Ureter (tissue), 1 donor: ENCODE measurements around the gene RPRD1B. TPM values are rescaled to one million over a fixed set of nuclear protein-coding genes. Genes with fewer than 3 reads are reported as not detected.

Experiments
- DNase-seq: peaks from one replicate; pipeline ENCODE4 v3.0.0-alpha.2; 2020; ENCODE audit warnings: low spot score
- total RNA-seq: library from RNA; stranded (reverse); gene quantifications from one replicate; pipeline ENCODE4 v1.2.4, GENCODE V29; 2023
- donor health status: DM: yes; HTN: yes; CAD: no.

RPRD1B gene, protein sequence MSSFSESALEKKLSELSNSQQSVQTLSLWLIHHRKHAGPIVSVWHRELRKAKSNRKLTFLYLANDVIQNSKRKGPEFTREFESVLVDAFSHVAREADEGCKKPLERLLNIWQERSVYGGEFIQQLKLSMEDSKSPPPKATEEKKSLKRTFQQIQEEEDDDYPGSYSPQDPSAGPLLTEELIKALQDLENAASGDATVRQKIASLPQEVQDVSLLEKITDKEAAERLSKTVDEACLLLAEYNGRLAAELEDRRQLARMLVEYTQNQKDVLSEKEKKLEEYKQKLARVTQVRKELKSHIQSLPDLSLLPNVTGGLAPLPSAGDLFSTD
- total RNA-seq: 61.3 TPM

DNA sequence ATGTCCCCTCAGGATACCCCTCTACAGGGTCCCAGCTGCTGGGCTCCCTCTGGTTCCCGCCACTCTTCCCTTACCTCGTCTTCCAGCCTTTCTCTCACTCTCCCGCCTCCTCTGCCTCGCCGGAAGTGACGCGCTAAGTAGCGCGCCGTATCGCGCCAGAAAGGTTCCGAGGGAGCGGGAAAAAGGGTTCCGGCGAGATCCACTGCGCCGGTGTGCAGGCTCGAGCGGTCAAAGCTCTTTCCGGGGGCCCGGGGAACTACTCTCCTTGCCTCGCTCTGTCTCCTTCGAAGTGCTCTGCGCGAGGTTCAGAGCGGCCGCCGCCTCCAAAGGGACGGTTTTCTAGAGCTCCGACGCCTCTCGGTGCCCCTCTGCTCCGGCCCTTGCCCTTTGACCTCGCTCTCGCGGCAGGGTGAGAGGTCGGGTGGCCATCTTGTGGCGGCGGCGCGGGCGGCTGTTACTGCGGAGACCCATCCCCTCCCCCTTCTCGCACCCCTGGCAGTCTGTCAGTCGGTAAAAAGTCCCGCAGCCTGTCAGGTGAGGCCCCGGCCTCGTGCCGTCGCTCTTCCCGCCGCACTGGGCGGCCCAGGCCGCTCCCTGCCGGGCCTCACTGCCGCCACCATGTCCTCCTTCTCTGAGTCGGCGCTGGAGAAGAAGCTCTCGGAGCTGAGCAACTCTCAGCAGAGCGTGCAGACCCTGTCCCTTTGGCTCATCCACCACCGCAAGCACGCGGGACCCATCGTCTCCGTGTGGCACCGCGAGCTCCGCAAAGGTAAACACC lies at the start of gene RPRD1B, which contains the start of gene TTI1:
RPRD1B (plus strand) TSS at position 417 of the 778 bp plus-strand sequence; CDS start at position 619, 202 bp downstream.
TTI1 (minus strand) TSS at position 127 of the 778 bp plus-strand sequence. CDS start 19,640 bp downstream, outside the sequence.
- DNase-seq: peak; percentile 93

DNA sequence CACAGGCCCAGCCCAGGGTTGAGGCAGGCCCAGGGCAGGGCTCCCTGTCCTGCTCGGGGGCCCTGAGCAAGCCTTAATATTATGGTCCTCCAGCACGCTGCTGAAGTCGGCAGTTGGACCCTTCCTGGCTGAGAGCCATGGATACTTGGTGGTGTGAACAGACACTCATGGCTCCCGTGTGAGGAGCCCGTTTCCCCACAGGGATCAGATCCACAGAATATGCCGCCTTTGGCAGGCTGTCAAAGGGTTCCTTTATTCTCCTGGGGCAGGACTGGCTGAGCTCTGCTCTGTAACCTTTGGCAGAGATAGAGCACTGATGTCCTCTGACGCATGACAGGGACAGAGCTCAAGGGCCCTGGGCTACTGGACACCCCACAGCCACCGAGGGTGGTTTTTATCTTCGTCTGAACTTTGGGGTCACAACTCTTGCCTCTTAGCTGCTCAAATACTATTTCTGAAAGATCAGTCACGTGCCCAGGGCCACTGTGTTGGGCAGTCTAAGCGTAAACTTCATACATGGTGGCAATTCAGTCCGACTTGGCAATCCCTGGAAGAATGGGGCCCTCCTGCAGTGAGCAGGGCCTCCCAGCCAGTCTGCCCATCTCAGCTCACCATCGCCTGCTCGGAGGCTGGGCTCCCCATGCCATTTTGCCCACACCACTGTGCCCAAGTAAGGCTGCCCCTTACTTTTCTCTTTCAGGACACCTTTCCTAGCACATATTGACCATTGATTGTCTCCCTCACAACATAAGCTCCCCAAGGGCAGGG lies 49.3 kb upstream of the RPRD1B start:
- no peak for DNase-seq

DNA sequence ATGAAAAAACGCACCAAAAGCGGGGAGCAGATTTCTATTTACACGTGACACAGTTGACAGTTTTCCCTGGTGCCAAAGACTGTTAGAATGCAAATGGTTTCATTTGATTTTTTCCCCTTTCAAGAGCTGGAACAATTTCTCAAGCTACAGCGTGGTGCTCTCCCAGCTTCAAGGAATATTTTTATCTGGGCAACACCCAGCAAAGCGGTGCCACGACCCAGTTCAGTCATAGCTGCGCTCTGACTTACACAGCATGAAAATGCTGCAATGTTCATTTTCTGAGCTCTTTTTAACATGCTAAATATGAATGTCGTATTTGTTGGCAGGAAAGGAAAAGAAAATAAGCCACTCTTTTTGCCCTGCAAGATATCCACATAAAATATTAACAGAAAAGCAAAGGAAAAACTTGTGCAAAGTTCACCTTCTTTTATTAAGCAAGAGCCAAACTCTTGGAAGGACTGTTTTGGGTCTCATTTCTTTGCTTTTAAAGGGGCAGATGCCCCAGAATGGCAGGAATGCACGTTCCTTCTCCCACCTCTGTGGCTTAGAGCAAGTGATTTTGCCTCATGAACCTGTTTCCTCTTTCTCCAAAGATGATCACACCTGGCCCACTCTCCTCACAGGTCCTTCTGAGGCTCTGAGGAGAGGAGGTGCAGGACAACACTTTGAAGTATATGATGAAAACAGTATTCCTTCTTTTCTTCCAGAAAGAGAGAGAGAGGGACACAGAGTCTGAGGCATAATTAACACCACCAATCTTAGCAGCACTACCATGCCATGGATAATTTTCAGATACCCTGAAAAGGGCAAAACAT lies 47.3 kb upstream of the RPRD1B start:
- no peak for DNase-seq

DNA sequence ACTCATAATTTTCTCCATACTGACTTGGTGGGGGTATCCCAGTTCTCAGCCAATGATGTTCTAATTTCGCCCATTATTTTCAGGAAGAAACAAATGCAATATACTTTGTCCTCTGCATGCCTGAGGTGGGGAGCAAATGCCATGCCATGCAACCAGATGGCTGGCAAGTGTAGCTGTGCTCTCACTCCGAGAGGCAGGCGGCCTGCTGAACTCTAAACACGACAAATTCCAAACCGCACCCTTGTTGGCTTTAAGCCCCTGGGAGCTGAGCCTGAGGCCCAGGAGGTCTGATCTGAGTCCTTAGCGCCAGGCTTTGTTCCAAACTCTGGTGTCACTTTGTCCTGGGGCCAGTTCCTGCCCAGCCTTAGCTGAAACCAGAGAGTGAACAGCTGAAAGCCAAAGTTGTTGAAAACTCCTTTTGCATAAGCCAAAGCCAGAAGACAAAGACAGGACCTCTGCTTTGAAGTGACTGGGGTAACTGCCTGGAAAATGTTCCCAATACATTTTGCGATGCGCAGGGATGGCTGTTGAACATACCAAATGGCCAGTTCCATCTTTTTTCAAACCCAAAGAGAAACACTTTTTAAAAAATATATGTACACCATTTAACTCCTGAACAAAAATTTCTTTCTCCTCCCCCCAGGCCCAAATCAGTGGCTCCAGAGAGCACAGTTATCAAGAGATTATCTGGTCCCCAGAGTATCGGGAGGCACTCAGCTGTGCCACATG lies 46.5 kb upstream of the RPRD1B start:
- DNase-seq: peak; percentile 68

DNA sequence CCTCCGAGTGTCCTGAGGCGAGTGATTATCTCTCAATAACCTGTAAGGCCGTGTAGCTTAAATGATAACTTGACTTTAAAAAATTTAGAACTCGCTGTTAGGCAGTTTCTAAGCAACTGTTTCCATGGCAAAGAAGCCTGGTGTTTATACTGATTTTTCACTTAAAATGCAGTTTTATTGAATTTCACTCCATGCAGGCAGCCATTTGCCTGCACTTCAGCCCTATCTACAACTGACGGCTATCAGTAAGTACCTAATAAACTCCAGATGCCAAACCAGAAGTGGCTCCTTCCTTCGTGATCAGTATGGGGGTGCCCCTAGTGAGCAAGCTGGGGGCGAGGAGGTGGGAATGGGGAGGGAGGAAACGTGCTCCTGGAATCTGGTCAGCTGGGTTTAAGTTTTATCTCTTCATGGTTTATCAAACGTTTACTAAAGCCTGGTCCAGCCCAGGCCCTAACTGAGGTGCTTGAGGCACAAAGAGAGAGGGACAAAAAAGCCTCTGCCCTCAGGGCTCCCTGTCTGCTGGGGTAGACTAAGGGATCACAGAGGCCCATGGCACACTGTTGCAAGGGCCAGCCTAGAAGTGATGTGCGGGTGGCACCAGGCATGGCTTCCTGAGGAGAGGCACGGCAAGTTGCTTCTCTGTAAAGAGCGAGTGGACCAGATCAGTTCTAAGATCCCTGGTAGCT lies 45.8 kb upstream of the RPRD1B start:
- no peak for DNase-seq

DNA sequence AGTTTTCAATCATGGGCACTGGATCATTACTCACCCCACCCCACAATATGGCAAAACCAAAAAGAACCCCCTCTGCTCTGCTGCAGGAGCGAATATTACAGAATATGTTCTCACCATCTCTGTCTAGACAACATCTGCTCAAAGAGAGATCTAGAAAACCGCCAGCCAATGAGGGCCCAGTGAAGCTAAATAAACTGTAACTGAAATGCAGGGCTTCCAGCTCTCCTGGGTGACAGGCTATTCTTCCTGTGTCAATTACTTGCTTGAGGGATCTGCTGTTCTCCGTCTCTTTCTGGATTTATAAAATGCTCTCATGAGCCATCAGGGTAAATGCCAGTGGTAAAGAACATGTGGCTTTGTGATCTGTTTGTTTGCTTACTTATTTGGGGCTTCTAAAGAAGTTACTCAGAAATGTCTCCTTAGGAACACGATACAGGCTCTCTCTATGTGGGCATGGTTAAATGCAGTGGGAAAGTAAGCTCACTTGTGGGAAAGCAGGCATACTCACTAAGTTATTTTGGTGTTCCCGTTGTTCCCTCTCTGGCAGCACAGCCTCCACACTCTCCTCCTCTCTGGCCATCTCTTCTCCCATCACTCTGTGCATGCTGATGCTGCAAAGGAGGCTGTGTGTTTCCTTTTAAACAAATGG lies 45.1 kb upstream of the RPRD1B start:
- no peak for DNase-seq

DNA sequence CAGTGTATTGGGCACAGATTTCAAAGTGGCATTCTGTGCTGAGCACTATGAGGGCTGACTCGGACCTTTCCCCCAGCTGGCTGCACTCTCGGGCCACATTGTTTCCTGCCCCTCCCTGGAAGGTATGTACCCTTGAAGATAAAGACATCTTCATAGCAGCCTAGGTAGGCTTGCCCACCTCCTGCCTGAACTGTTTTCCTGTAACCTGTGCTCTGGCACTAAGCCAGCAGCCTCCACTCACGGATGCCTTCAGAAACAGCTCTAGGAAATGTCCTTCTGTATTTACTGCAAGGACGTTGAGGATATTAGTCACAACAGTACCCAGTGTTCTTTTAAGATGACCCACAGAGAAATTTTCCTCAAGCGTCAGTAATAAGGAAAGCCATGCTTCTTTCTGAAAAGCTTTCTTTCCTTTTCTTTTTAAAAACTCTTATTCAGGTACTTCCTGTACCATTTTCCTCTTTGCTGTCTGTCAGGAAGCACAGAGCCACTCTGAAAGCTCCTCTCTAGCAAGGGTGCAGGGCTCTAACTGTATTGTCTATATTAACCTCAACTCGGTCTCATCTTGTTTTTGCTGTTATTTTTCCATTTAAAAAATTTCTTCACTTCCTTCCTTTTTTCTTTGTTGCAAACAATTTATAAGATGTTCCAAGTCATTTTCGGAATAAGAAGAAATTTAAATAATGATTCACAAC lies 43.8 kb upstream of the RPRD1B start:
- peak; percentile 60 for DNase-seq

DNA sequence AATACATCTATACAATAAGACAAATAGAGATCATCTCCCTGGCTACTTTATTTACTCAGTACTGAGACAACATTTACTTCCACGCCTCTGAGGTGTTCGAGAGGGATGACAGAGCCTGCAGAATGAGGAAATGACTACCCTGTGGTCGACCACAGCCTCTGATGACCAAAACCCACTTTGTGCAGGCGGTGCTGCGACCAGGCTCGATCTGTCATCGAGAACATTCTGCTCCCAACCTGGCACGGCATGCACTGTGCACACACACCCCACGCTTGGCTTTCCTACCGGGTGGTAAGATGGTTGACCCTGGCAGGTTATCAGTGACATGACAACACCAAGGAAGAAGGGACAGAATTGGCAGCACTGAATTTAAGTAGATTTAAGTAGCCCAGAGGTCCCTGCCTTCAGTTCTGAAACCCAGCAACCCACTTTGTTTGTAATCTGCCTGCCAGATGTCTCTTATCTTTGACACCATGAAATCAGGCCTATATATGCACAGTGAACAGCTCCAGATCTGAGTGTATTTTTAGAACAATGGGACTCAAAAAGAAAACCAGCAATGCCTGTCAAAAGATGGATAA lies 42.9 kb upstream of the RPRD1B start:
- peak; percentile 64 for DNase-seq

DNA sequence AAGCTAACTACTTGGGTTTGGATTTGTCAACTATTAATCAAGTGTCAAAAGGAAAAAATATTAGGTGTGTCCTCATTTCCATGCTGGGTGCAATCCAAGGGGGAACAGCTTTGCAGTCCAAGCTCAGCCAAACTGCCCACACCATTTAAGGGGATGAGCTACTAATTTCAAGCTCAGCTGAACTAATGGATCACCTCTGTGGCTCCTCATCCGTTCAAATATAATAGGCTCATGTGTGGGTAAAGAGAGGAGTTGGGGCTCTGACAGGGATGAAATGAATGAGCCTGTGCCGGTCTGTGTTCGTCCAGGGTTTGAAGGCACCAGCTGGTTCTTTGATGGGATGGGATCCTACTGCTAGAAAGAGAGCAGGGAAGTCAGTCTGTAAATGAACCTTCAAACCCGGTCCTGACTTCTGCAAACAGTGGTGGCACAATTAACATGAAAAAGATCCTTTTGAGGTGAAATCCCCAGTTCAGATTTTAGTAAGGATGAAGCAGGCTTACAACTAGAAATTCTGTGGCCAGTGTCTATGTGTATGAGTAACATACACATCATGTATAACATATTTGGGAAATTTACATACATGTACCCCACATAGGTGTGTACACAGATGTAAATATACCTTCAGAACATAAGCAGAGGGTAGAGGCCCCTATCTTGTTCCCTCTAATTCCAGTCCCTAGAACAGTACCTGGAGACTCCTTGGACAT lies 42.2 kb upstream of the RPRD1B start:
- DNase-seq: no peak

DNA sequence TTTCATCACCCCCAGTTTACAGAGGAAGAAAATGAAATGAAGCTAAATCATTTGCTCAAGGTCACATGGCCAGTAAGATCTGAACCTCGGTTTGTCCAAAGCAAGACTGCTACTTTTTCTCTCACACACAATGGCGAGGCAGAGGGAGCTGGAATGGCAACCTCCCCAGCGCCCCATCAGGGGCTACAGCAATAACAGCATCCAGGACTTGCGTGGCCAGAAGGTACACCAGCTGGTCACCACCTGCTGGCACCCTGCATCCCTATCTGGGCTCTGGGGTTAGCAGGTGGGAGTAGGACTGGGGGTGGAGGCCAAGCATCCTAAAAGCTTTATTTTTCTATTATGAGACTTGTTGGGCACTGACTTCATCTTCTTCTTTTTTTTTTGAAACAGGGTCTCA lies 41.6 kb upstream of the RPRD1B start:
- no peak for DNase-seq

DNA sequence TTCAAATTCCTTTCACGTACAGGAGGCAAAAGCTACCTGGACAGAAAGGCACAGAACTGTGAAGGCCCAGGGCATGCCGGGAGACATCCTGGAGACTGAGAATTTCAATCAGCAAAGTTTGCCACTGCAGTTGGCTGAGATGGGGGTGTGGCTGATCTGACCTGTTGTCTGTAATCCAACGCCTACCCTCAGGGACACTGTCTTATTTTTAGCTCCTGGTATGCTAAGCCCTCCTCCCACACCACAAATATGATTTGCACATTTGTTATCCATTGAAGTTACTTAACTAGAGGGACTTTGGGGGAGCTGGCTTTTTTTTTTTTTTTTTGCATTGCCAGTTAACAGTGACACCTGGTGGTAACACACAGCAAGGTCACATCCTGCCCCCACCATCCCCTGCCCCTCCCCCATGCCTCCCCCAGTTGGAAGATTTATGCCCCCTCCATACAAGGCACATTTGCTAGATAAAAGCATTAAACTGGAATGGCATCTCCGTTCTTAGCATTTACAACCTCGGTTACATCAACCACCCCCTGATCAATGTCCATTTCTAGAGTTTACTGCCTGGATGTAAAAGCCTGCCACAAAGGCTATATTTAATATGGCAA lies 40.6 kb upstream of the RPRD1B start:
- DNase-seq: peak; percentile 50

DNA sequence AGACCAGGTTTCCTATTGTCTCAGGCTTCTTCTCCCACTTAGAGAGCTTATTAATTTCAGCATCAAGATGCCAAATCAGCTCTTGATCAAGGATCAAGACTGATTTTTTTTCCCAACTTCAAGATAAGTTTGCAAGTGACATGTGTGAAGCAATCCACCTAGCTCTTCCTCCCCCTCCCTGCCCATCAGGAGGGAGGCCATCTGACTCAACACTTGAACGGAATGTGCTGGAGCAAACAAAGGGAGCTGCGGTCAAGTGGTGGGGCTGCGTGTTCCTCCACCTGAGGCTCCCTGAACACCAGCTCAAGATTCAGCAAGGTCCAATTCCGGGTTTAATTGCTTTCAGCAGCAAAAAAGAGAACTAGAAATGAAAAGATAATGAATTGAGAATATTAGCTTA lies 39.0 kb upstream of the RPRD1B start:
- DNase-seq: no peak

DNA sequence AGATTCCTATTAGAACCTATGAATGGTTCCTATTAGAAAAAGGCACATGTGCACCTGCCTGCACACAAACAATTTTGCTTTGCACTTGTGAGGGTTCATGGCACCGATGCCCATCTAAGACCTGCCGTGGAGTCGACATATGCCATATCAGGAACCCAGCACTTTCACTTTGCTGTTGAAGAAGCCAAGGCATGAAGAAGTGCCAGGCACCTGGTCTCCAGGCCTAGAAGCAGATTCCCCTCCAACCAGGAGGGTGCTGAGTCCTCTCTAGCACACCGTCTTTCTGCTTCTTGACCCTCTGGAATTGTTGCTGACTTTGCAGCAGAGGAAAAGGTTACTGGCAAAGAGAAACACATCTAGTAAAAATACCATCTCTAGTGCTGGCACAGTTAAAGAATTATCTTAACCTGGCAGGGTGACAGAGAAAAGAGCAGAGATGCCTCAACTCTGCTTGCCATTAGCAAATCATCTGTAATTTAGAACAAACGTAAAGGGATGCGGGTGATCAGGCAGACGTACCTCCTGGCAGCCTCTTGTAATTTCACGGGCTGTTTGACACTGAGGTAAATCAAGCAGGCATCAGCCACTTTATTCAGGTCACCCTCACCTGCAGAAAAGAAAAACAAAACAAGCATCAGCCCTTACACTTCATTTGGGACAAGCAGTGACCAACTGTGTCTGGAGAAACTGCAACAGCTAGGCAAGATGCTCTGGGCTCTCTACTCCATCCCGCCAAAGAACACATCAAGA lies 37.5 kb upstream of the RPRD1B start:
- no peak for DNase-seq

DNA sequence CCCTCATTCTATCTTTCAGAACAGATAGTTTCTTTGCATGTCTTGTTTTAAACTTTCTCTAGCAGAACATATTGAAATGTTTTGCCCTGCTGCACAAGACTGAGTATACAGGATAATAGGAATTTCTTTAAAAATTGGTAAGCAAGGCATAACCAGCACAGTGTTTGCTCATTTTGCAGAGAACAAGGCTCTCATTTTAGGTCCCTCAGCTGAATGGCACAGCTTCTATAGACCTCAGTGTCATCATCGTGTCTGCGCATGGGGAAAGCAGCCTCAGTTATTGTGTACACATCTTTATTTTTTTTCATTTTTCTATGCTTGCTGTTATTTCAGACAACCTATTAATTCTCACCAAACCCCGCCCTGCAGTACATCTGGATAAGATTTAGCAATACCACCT lies 36.0 kb upstream of the RPRD1B start:
- DNase-seq: no peak

DNA sequence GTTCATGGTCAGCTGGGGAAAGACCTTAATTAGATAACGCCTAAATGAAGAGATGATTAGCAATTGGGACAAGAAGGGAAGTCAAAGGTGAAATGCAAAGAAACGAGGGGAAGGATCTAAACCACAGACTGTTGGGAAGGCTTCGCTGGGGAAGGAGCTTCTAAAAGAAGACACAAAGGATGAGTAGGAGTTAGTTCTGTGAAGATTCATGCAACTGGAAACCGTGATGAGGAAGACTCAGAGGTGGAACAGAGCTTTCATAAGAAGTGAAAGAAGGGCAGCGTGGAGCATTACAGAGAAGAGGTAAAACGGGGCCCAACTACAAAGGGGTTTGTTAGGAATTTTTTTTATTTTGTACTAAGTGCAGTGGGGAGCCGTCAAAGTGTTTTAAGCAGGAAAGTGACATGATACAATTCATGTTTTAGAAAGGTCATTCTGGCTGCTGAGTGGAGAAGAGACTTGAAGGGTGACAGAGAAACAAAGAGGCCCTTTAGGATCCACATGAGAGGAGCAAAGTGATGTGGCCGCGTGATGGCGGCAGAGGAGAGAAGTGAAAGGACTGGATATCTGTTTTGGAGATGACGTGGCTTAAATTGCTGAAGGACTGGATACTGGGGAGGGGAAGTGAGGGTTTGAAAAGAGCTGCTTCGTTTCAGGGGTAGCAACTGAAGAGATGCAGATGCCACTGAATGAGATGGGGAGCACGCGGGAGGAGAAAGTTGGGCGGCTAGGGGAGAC lies 33.9 kb upstream of the RPRD1B start:
- DNase-seq: no peak

DNA sequence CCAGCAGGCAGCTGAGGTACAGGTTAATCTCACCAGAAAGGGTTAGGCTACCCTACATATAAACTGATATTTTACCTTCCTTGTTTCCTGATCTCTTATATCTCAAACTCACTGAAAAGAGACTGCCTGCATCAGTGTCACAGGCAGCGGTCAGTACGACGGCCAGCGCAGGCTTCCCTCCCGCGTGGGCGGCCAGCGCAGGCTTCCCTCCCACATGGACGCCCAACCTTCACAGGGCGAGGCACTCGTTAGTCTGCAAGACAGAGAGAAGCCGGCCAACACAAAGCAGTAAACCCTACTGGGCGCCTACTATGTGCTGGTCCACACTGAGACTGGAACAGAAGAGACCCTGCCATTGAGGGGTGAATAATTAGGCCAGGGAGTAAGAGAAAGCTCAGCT lies 33.3 kb upstream of the RPRD1B start:
- no peak for DNase-seq
